SK-N-SH (cell line): ENCODE data around the gene FLNA. TPM values are rescaled to one million over a fixed set of nuclear protein-coding genes. Genes with fewer than 3 reads are reported as not detected.

ENCODE experiments used
- CTCF ChIA-PET: fragments of 300-600, 350-600 bp; formaldehyde crosslinking; extraction: SDS; loops from one replicate; lab custom pipeline; 2021; lab: Yijun Ruan, JAX
- POLR2A ChIA-PET: fragments of 350-600 bp; sonication (Branson Sonifier 250); formaldehyde crosslinking; extraction: SDS; loops from one replicate; lab custom pipeline; 2020; ENCODE audit warnings: antibody characterized with exemption, inconsistent platforms; lab: Yijun Ruan, JAX
- DNase-seq: peaks from one replicate; pipeline ENCODE4 v3.0.0; 2012
- H2AFZ ChIP-seq: fragments of 200-600 bp; sonication (generic); 2 replicates; pipeline ENCODE4 v1.8.1; 2016; ENCODE audit warnings: antibody characterized with exemption, mild to moderate bottlenecking, low read depth
- H3F3A ChIP-seq: fragments of 200-600 bp; sonication (generic); replicated peaks from 2 replicates; pipeline ENCODE3; 2016; ENCODE audit warnings: antibody characterized with exemption, mild to moderate bottlenecking; ENCODE audit not compliant: insufficient read depth
- H3K27ac ChIP-seq, 2 experiments: fragments of 200-500 bp in 1 of 2; fragments of 200-600 bp in 1 of 2; sonication (Bioruptor generic) in 1 of 2; sonication (generic), shearing (Covaris generic) in 1 of 2; 2 replicates each; pipeline versions ENCODE4 v1.5.1 to v1.6.1; 2014 to 2016; ENCODE audit warnings: low read depth in 2 of 2, inconsistent platforms in 1 of 2, low read length in 1 of 2, mild to moderate bottlenecking in 1 of 2, mixed read lengths in 1 of 2
- H3K27me3 ChIP-seq: fragments of 200-600 bp; sonication (generic), shearing (Covaris generic); 2 replicates; pipeline ENCODE4 v1.6.1; 2016; ENCODE audit warnings: mixed run types; ENCODE audit not compliant: insufficient read depth
- H3K36me3 ChIP-seq, 2 experiments: fragments of 200-500 bp in 1 of 2; fragments of 200-600 bp in 1 of 2; sonication (Bioruptor generic) in 1 of 2; sonication (generic) in 1 of 2; replicated peaks in 1 of 2; 2 replicates each; pipeline versions ENCODE3 to v1.5.1; 2014 to 2016; ENCODE audit warnings: low read length in 1 of 2, mild to moderate bottlenecking in 1 of 2; ENCODE audit not compliant: insufficient read depth in 2 of 2, control insufficient read depth in 1 of 2
- H3K4me1 ChIP-seq, 2 experiments: fragments of 200-500 bp in 1 of 2; fragments of 200-600 bp in 1 of 2; sonication (Bioruptor generic) in 1 of 2; sonication (generic), shearing (Covaris generic) in 1 of 2; 2 replicates each; pipeline versions ENCODE4 v1.5.1 to v1.6.1; 2014 to 2016; ENCODE audit warnings: low read depth in 1 of 2, low read length in 1 of 2, mixed run types in 1 of 2; ENCODE audit not compliant: insufficient read depth in 2 of 2, control insufficient read depth in 1 of 2
- H3K4me2 ChIP-seq: fragments of 200-600 bp; sonication (generic), shearing (Covaris generic); 2 replicates; pipeline ENCODE4 v1.6.1; 2017; ENCODE audit warnings: mixed run types
- H3K4me3 ChIP-seq, 2 experiments: fragments of 200-500 bp in 1 of 2; fragments of 200-600 bp in 1 of 2; sonication (Bioruptor generic) in 1 of 2; sonication (generic), shearing (Covaris generic) in 1 of 2; 2 replicates each; pipeline versions ENCODE4 v1.5.1 to v1.8.1; 2014 to 2016; ENCODE audit warnings: low read depth in 2 of 2, inconsistent platforms in 1 of 2, low read length in 1 of 2, mild to moderate bottlenecking in 1 of 2, mixed read lengths in 1 of 2, moderate library complexity in 1 of 2
- H3K79me2 ChIP-seq: fragments of 200-600 bp; sonication (generic); 2 replicates; pipeline ENCODE4 v1.8.1; 2017; ENCODE audit warnings: mild to moderate bottlenecking; ENCODE audit not compliant: insufficient read depth
- H3K9ac ChIP-seq: fragments of 200-600 bp; sonication (generic); 2 replicates; pipeline ENCODE4 v1.6.1; 2017; ENCODE audit warnings: mixed run types
- H3K9me2 ChIP-seq: fragments of 200-600 bp; sonication (generic); 2 replicates; pipeline ENCODE4 v1.6.1; 2017; ENCODE audit warnings: mixed run types
- H3K9me3 ChIP-seq: fragments of 200-600 bp; sonication (generic); 2 replicates; pipeline ENCODE4 v1.6.1; 2017; ENCODE audit warnings: mixed run types, mild to moderate bottlenecking, moderate library complexity
- H4K20me1 ChIP-seq: fragments of 200-600 bp; sonication (generic); 2 replicates; pipeline ENCODE4 v1.6.1; 2017; ENCODE audit warnings: mild to moderate bottlenecking, mixed run types; ENCODE audit not compliant: insufficient read depth
- CHD2 ChIP-seq: fragments of 150-350 bp; IDR thresholded peaks from 2 replicates; pipeline ENCODE4 v1.6.1; 2018; ENCODE audit warnings: low read length; ENCODE audit not compliant: partially characterized antibody
- ELF1 ChIP-seq: IDR thresholded peaks from 2 replicates; pipeline ENCODE4 v1.4.0; 2012
- FOXJ3 ChIP-seq: sonication (generic); formaldehyde crosslinking; IDR thresholded peaks from 2 replicates; pipeline ENCODE4 v1.5.1; 2020; ENCODE audit warnings: mild to moderate bottlenecking, missing genetic modification reagents
- GABPA ChIP-seq: IDR thresholded peaks from 2 replicates; pipeline ENCODE4 v1.4.0; 2012; ENCODE audit warnings: low read depth, mild to moderate bottlenecking
- JUND ChIP-seq: IDR thresholded peaks from 2 replicates; pipeline ENCODE4 v1.4.0; 2012
- MEF2A ChIP-seq: IDR thresholded peaks from 2 replicates; pipeline ENCODE4 v1.4.0; 2012; ENCODE audit warnings: low read depth, borderline replicate concordance
- MXI1 ChIP-seq: IDR thresholded peaks from 2 replicates; pipeline ENCODE4 v1.6.1; 2012; ENCODE audit warnings: mild to moderate bottlenecking, low read depth, low read length, improper control_type of control experiment
- POLR2AphosphoS5 ChIP-seq: IDR thresholded peaks from 2 replicates; pipeline ENCODE4 v1.6.1; 2012; ENCODE audit warnings: low read depth, low read length
- RAD21 ChIP-seq: IDR thresholded peaks from 2 replicates; pipeline ENCODE4 v1.6.1; 2012; ENCODE audit warnings: mild to moderate bottlenecking, low read length
- RCOR1 ChIP-seq: fragments of 150-350 bp; IDR thresholded peaks from 2 replicates; pipeline ENCODE4 v1.6.1; 2017; ENCODE audit warnings: antibody characterized with exemption, low read length
- REST ChIP-seq: IDR thresholded peaks from 2 replicates; pipeline ENCODE4 v1.6.1; 2012; ENCODE audit warnings: mild to moderate bottlenecking, low read depth, low read length, moderate library complexity
- RFX5 ChIP-seq: IDR thresholded peaks from 2 replicates; pipeline ENCODE4 v1.6.1; 2012; ENCODE audit warnings: mild to moderate bottlenecking, improper control_type of control experiment, low read length
- RXRA ChIP-seq: IDR thresholded peaks from 2 replicates; pipeline ENCODE4 v1.4.0; 2012; ENCODE audit warnings: low read depth, mild to moderate bottlenecking, borderline replicate concordance
- SMC3 ChIP-seq: IDR thresholded peaks from 2 replicates; pipeline ENCODE4 v1.6.1; 2012; ENCODE audit warnings: low read depth, low read length, improper control_type of control experiment
- TAF1 ChIP-seq: IDR thresholded peaks from 2 replicates; pipeline ENCODE4 v1.6.1; 2012; ENCODE audit warnings: low read depth, mild to moderate bottlenecking, low read length, moderate library complexity, borderline replicate concordance
- TCF12 ChIP-seq: IDR thresholded peaks from 2 replicates; pipeline ENCODE4 v1.4.0; 2012
- TEAD4 ChIP-seq: IDR thresholded peaks from 2 replicates; pipeline ENCODE4 v1.4.0; 2012; ENCODE audit warnings: mild to moderate bottlenecking, borderline replicate concordance; ENCODE audit not compliant: insufficient read depth
- USF2 ChIP-seq: fragments of 150-350 bp; IDR thresholded peaks from 2 replicates; pipeline ENCODE4 v1.6.1; 2017; ENCODE audit warnings: antibody characterized with exemption, low read length, low read depth, borderline replicate concordance
- YY1 ChIP-seq: IDR thresholded peaks from 2 replicates; pipeline ENCODE4 v1.4.0; 2012; ENCODE audit warnings: low read depth, mild to moderate bottlenecking
- WGBS: methylation state at CpG from one replicate; pipeline ENCODE4 v1.1.6; 2017; ENCODE audit warnings: low lambda C conversion rate; 5-methylcytosine and 5-hydroxymethylcytosine counted together
- polyA plus RNA-seq, 3 experiments: library from polyadenylated mRNA; depleted of rRNA; stranded (reverse); fragments of >200 nt; gene quantifications; 2 replicates each; pipeline ENCODE4 v1.2.3, GENCODE V29; 2012
- TF ChIP-seq, protein P1 (sequence below): IDR thresholded peaks from 2 replicates; pipeline ENCODE4 v1.4.0; 2012; ENCODE audit warnings: low read depth
- TF ChIP-seq, protein P2 (sequence below): IDR thresholded peaks from 2 replicates; pipeline ENCODE4 v1.4.0; 2012; ENCODE audit warnings: low read depth, borderline replicate concordance
- TF ChIP-seq, protein P3 (sequence below): IDR thresholded peaks from 2 replicates; pipeline ENCODE4 v1.4.0; 2012; ENCODE audit warnings: low read depth, borderline replicate concordance

FLNA gene
- polyA plus RNA-seq, 1 of the 3 experiments (the other 2 are of a cell fraction): 550 TPM

- TF ChIP-seq TEAD4: peak; percentile 63; the same call in 1 of the 2 replicates
- TF ChIP-seq POLR2AphosphoS5: peak; percentile 57
- peak; percentile 70 for TF ChIP-seq TCF12
- TF ChIP-seq CHD2: no peak
- peak; percentile 66; the same call in 1 of the 2 replicates for TF ChIP-seq TAF1
- TF ChIP-seq FOXJ3 (CRISPR knock-in tag): no peak
- peak; percentile 69 for TF ChIP-seq GABPA
- TF ChIP-seq JUND: peak; percentile 88
- no peak for TF ChIP-seq MEF2A
- TF ChIP-seq ELF1: peak; percentile 21; the same call in 1 of the 2 replicates
- no peak for TF ChIP-seq MXI1
- no peak for TF ChIP-seq SMC3
- TF ChIP-seq RCOR1: no peak
- TF ChIP-seq, protein P1, sequence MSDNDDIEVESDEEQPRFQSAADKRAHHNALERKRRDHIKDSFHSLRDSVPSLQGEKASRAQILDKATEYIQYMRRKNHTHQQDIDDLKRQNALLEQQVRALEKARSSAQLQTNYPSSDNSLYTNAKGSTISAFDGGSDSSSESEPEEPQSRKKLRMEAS: peak; percentile 70; the same call in 1 of the 2 replicates
- no peak for TF ChIP-seq RFX5
- no peak for TF ChIP-seq YY1
Measured at GRCh38 chrX:154369449-154370299, 4.8 kb downstream of the FLNA start (continued).

GRCh38 chrX:154368630-154369448 lies 5.6 kb downstream of the FLNA start:
- Histone ChIP-seq H3K4me2 (peak overlapping the region; percentile 84), H3K27me3 (no peaks in the 10 kb centered on the region), H3F3A (peaks cover 9% of the 10 kb centered on the region), H3K4me3 (peak overlapping the region; percentile 52 to 61), H2AFZ (no peak overlapping the region), H3K79me2 (peaks cover 93% of the 10 kb centered on the region), H3K4me1 (peaks cover 14 to 17% of the 10 kb centered on the region in 2 experiments; a peak in 2 of 4 replicates), H3K27ac (peak overlapping the region; percentile 87 to 98), H3K36me3 (peaks cover 14 to 32% of the 10 kb centered on the region in 2 experiments), H4K20me1 (peaks cover 49% of the 10 kb centered on the region), H3K9me2 (no peaks in the 10 kb centered on the region), H3K9me3 (no peaks in the 10 kb centered on the region), H3K9ac (peak overlapping the region; percentile 92)
- CTCF ChIA-PET: no interaction called here
- no peak for DNase-seq
- WGBS: 10% methylated on average over 7 of the region's 16 CpGs
- POLR2A ChIA-PET: interaction anchor here (1.7 kb wide), 1 partner anchor 29 kb away, joined by 7 read pairs; no protein-coding TSS in a partner anchor
- TF ChIP-seq USF2 (no peak), GABPA (no peak), RAD21 (no peak), TCF12 (peak; percentile 69), JUND (peak; percentile 88), REST (no peak), RFX5 (no peak), RXRA (no peak)
- TF ChIP-seq, protein P2, sequence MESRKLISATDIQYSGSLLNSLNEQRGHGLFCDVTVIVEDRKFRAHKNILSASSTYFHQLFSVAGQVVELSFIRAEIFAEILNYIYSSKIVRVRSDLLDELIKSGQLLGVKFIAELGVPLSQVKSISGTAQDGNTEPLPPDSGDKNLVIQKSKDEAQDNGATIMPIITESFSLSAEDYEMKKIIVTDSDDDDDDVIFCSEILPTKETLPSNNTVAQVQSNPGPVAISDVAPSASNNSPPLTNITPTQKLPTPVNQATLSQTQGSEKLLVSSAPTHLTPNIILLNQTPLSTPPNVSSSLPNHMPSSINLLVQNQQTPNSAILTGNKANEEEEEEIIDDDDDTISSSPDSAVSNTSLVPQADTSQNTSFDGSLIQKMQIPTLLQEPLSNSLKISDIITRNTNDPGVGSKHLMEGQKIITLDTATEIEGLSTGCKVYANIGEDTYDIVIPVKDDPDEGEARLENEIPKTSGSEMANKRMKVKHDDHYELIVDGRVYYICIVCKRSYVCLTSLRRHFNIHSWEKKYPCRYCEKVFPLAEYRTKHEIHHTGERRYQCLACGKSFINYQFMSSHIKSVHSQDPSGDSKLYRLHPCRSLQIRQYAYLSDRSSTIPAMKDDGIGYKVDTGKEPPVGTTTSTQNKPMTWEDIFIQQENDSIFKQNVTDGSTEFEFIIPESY: no peak
- TF ChIP-seq, protein P3, sequence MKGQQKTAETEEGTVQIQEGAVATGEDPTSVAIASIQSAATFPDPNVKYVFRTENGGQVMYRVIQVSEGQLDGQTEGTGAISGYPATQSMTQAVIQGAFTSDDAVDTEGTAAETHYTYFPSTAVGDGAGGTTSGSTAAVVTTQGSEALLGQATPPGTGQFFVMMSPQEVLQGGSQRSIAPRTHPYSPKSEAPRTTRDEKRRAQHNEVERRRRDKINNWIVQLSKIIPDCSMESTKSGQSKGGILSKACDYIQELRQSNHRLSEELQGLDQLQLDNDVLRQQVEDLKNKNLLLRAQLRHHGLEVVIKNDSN: no peak
- TF ChIP-seq, protein P1: peak; percentile 66
